HepG2 (cell line): ENCODE data around the gene RBP2.

Experiments used
- BRCA1 ChIP-seq: sonication (generic); formaldehyde crosslinking; IDR thresholded peaks from 2 replicates; pipeline ENCODE4 v1.4.0; 2020; ENCODE audit warnings: missing genetic modification reagents
- CTCF ChIP-seq: sonication (generic); formaldehyde crosslinking; IDR thresholded peaks from 2 replicates; pipeline ENCODE4 v1.5.0; 2020; ENCODE audit warnings: mild to moderate bottlenecking, missing genetic modification reagents, moderate library complexity
- EHMT2 ChIP-seq: fragments of 200-600 bp; sonication (generic); IDR thresholded peaks from 2 replicates; pipeline ENCODE4 v1.7.0; 2017; ENCODE audit warnings: antibody characterized with exemption, low read depth, low read length, borderline replicate concordance
- MAFK ChIP-seq, 2 experiments: IDR thresholded peaks in 1 of 2; conservative IDR thresholded peaks in 1 of 2; 2 replicates each; pipeline ENCODE4 v1.6.1; 2011; ENCODE audit warnings: improper control_type of control experiment in 2 of 2, low read length in 2 of 2
- NFE2L2 ChIP-seq: fragments of 150-350 bp; IDR thresholded peaks from 2 replicates; pipeline ENCODE4 v1.6.1; 2014; ENCODE audit warnings: low read length
- SMAD9 ChIP-seq: sonication (generic); formaldehyde crosslinking; IDR thresholded peaks from 2 replicates; pipeline ENCODE4 v1.5.1; 2020; ENCODE audit warnings: mild to moderate bottlenecking, missing genetic modification reagents
- SP1 ChIP-seq, 2 experiments: fragments of 450-650 bp in 1 of 2; sonication (generic) in 1 of 2; formaldehyde crosslinking in 1 of 2; IDR thresholded peaks; 2 replicates each; pipeline versions ENCODE4 v1.4.0 to v1.6.1; 2016 to 2020; ENCODE audit warnings: missing genetic modification reagents in 1 of 2
- ZFP36 ChIP-seq: fragments of 150-350 bp; IDR thresholded peaks from 2 replicates; pipeline ENCODE4 v1.6.1; 2018; ENCODE audit warnings: borderline replicate concordance, low read length, low read depth; ENCODE audit not compliant: partially characterized antibody
- ZHX2 ChIP-seq, 2 experiments: sonication (generic) in 1 of 2; formaldehyde crosslinking in 1 of 2; IDR thresholded peaks; 2 replicates each; pipeline versions ENCODE4 v1.6.1 to v1.9.0; 2014 to 2022; ENCODE audit warnings: antibody characterized with exemption in 1 of 2, borderline replicate concordance in 1 of 2, inconsistent platforms in 1 of 2, low read depth in 1 of 2, missing genetic modification reagents in 1 of 2
- ZNF619 ChIP-seq: sonication (generic); formaldehyde crosslinking; IDR thresholded peaks from 2 replicates; pipeline ENCODE4 v1.4.0; 2020; ENCODE audit warnings: mild to moderate bottlenecking, missing genetic modification reagents

- TF ChIP-seq SP1 (IDR thresholded peaks at IDR 0.05) (no peak), SP1 (CRISPR knock-in tag; IDR thresholded peaks at IDR 0.05) (no peak), ZFP36 (no peak), CTCF (CRISPR knock-in tag) (no peak), SMAD9 (no peak), BRCA1 (no peak), NFE2L2 (no peak), ZNF619 (CRISPR knock-in tag) (no peak), MAFK (conservative IDR thresholded peaks at IDR 0.05 in 1 of 2, IDR thresholded peaks at IDR 0.05 in 1 of 2; ENCODE audit: low read length in 2 of 2) (no peak), EHMT2 (no peak), ZHX2 (IDR thresholded peaks at IDR 0.05; ENCODE audit: low read depth) (no peak), ZHX2 (CRISPR knock-in tag; IDR thresholded peaks at IDR 0.05; ENCODE audit: borderline replicate concordance) (no peak)
These were observed 19.2 kb downstream of the RBP2 start for GRCh38 chr3:139457066-139457465.
